Tibial nerve (tissue), 3 donors: ENCODE data around the gene SMIM41.

Experiments
- CTCF ChIP-seq, 5 experiments: fragments of 200-600 bp in 3 of 5; fragments of 450-650 bp in 2 of 5; sonication (generic) in 3 of 5; IDR thresholded peaks; one replicate each; pipeline ENCODE4 v1.5.1; 2016 to 2019; ENCODE audit warnings: antibody characterized with exemption in 5 of 5, mild to moderate bottlenecking in 3 of 5, moderate library complexity in 2 of 5
- POLR2A ChIP-seq, 2 donors: fragments of 450-650 bp; IDR thresholded peaks; one replicate each; pipeline ENCODE4 v1.6.1; 2017; ENCODE audit warnings: antibody characterized with exemption in 2 of 2, mild to moderate bottlenecking in 2 of 2, moderate library complexity in 2 of 2

DNA sequence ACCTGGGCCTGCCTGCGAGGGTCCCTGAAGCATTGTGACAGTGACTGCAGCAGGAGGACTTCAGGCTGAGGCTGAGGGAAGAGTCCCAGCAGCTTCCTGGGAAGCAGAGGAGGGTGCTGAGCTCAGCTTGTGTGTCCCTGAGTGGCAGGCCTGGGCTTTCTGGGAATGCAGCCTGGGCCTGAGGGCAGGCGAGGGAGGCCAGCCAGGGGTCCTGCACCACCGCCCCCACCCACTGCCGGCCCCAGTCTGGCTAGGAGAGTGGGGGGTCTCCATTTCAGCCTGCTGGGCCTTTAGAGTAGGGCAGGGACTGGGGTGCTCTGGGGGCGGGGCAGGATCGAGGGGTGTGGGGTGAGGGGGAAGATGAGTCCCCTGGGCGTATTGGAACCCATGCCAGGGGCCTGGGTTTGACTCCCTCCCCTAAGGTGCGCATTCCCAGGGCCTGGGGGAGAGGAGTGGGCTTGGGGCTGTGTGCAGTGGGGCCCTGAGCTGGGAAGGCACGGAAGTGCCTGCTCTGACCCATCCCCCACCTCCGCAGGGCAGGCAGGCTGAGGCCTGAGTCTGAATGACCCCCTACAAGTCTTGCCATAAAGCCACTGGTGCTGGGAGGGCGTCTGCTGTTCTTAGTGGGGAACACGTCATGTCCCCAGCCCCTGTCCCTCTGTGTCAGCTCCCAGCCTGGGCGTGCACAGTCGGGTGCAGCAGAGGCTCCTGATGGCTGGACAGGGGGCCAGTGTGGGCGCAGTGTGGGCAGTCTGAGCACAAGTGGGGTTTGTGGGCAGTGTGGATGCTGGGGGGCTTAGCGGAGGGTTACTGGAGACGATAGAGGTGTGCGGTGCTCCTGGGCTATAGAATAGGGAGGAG, 66.0 kb downstream of the SMIM41 start:
- TF ChIP-seq CTCF (IDR thresholded peaks at IDR 0.05) (no peak), POLR2A (IDR thresholded peaks at IDR 0.05) (no peak)
